Motor neuron (in vitro differentiated cells): Measurements from ENCODE around the gene APOBEC3H. TPM values are rescaled to one million over a fixed set of nuclear protein-coding genes. Genes with fewer than 3 reads are reported as not detected.

ENCODE experiments used
- ATAC-seq, 8 experiments: fragments of 200-7000 bp; cut with Tn5 transposase; replicated peaks in 6 of 8; 2 replicates each; pipeline ENCODE4 v1.8.0; 2021; ENCODE audit warnings: mild to moderate bottlenecking in 8 of 8, moderate library complexity in 8 of 8
- H3K27ac ChIP-seq, 2 donors: fragments of 250-450 bp; sonication (Bioruptor Pico); 2 replicates each; pipeline ENCODE4 v1.9.0; 2021; ENCODE audit warnings: antibody characterized with exemption in 2 of 2, mild to moderate bottlenecking in 2 of 2, moderate library complexity in 1 of 2
- H3K4me1 ChIP-seq, 2 donors: fragments of 250-450 bp; sonication (Bioruptor Pico); replicated peaks in 1 of 2; 2 replicates each; pipeline ENCODE4 v1.6.1; 2021; ENCODE audit warnings: antibody characterized with exemption in 2 of 2, mild to moderate bottlenecking in 2 of 2, moderate library complexity in 1 of 2
- H3K4me3 ChIP-seq, 5 donors: fragments of 250-450 bp; sonication (Bioruptor Pico); 2 replicates each; pipeline ENCODE4 v1.9.0; 2021; ENCODE audit warnings: antibody characterized with exemption in 5 of 5, mild to moderate bottlenecking in 5 of 5, moderate library complexity in 4 of 5
- WGBS, 10 experiments: fragments of 450-650 bp; shearing (Covaris generic); methylation state at CpG; one replicate each; pipeline ENCODE4 v1.0.0; 2022; 5-methylcytosine and 5-hydroxymethylcytosine counted together
- in situ Hi-C, 9 experiments: fragments of 400-800 bp; cut with MboI; loops; one replicate each; pipeline ENCODE4 v1.15.0; 2021; ENCODE audit warnings: low sequenced_read_pairs in 9 of 9, low pct_unique_long_range_greater_than_20kb in 2 of 9; ENCODE audit not compliant: unreplicated experiment in 9 of 9
- total RNA-seq, 8 experiments: library from RNA; unstranded; fragments of 300-600 nt; gene quantifications; 2 replicates each; pipeline versions ENCODE4 v1.2.3 to v1.2.4, GENCODE V29; 2022

APOBEC3H gene
- total RNA-seq, 8 experiments from 2014 or later, result 0.94 to 3.2 (median 2.3) TPM; not detected in 5

DNA sequence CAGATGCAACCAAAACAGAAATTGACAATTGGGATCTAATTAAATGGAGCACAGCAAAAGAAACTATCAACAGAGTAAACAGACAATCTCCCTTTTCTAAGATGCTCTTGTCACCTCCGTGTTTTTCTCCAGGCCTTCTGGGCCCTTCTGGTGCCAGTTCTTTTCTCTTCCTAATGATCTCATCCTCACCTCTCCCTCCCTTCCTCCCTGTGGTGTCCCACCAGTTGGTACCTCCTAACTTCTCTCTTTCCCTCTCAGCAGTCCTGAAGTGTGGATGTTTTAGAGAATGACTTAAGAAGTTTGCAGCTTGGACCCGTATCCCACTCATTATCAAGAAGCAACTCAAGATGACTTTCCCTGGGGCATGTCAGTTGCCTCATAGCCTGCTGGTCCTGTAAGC lies 6.4 kb downstream of the APOBEC3H start:
- no peak for ATAC-seq
- no peak overlapping the region for H3K27ac ChIP-seq
- WGBS, 10 experiments, result 0 to 100% (median 85%) methylated on average over 1 to 2 of the region's 2 CpGs; no CpG with 5 or more reads in 2 of the 10 experiments
- no peak overlapping the region for H3K4me3 ChIP-seq
- H3K4me1 ChIP-seq, result no peaks in the 10 kb centered on the region
- in situ Hi-C loops, result loop anchor here in 4 of 9 experiments (25.0 kb wide), 2 partner anchors 91 to 241 kb away; partner anchors contain the start of genes CBX6 (in 3 of the 4), APOBEC3C (in 2 of the 4) and APOBEC3D (in 2 of the 4)

DNA sequence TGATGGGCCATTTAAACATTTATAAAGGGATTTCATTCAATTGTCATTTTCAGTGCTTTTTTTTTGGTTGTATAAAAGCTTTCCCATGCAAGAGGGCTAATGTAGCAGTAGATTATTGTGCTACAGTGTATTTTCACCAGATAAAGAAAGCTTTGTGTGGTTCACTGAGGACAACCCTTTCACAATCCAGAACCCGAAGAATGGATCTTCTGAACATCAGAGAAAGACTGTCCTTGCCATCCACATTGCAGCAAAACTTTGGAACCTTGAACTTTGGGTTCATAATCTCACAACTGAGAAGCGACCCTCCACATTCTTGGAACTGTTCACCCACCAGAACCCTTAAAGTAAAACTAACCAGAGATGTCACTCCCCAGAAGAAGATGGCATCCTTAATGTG lies 9.3 kb downstream of the APOBEC3H start:
- WGBS, 10 experiments, result 13 to 89% (median 40%) methylated on average over 1 to 2 of the region's 2 CpGs; no CpG with 5 or more reads in 3 of the 10 experiments
- peaks cover 7 to 9% of the 10 kb centered on the region in 2 donors for H3K4me1 ChIP-seq
- no peak overlapping the region for H3K4me3 ChIP-seq
- in situ Hi-C loops, result loop anchor here in 4 of 9 experiments (25.0 kb wide), 2 partner anchors 94 to 244 kb away; partner anchors contain the start of genes CBX6 (in 3 of the 4), APOBEC3C (in 2 of the 4) and APOBEC3D (in 2 of the 4)
- no peak overlapping the region for H3K27ac ChIP-seq
- ATAC-seq, result no peak

DNA sequence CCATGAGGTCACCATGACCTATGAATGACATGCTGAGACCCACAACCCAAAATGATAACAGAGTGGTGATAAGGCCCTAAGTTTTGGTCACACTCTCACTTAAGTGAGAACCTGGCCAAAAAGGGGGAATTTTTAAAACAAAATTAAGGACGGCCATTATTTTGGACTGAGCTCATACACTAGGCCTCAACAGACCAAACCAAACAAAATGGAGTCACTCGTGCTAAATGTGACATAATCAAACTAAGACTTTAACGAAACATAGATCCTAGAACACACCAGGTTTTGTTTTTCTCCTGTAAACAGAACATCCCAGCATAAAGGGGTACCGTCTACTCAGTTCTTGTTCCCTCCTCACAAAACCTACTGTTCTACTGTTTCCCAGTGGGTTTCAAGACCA lies 11.4 kb downstream of the APOBEC3H start:
- 60 to 100% (median 81%) methylated on average over 3 to 4 of the region's 4 CpGs; no CpG with 5 or more reads in 1 of the 10 experiments for WGBS, 10 experiments
- in situ Hi-C loops, result loop anchor here in 4 of 9 experiments (25.0 kb wide), 2 partner anchors 96 to 246 kb away; partner anchors contain the start of genes CBX6 (in 3 of the 4), APOBEC3C (in 2 of the 4) and APOBEC3D (in 2 of the 4)
- Histone ChIP-seq H3K27ac (no peak overlapping the region), H3K4me1 (peaks cover 8 to 13% of the 10 kb centered on the region in 2 donors), H3K4me3 (no peak overlapping the region)
- ATAC-seq, result no peak

GRCh38 chr22:39109361-39109760 lies 12.3 kb downstream of the APOBEC3H start:
- Histone ChIP-seq H3K4me1 (peaks cover 9 to 16% of the 10 kb centered on the region in 2 donors), H3K4me3 (no peak overlapping the region), H3K27ac (no peak overlapping the region)
- ATAC-seq, result no peak
- 58 to 100% (median 90%) methylated on average over 1 to 9 of the region's 9 CpGs; no CpG with 5 or more reads in 1 of the 10 experiments for WGBS, 10 experiments
- in situ Hi-C loops, result loop anchor here in 4 of 9 experiments (25.0 kb wide), 2 partner anchors 97 to 247 kb away; partner anchors contain the start of genes CBX6 (in 3 of the 4), APOBEC3C (in 2 of the 4) and APOBEC3D (in 2 of the 4)

- 13 to 70% (median 43%) methylated on average over 2 to 12 of the region's 15 CpGs; no CpG with 5 or more reads in 2 of the 10 experiments for whole genome bisulfite sequencing, 10 experiments
- peak overlapping the region in 1 of 2 donors; percentile 36 for H3K27ac ChIP-seq
- H3K4me1 ChIP-seq, result peaks cover 23 to 30% of the 10 kb centered on the region in 2 donors
- ATAC-seq, result peak in 5 of 8 experiments; percentile 26 to 70 (median 64)
- no peak overlapping the region for H3K4me3 ChIP-seq
- in situ Hi-C loops, result loop anchor here in 4 of 9 experiments (25.0 kb wide), 2 partner anchors 99 to 249 kb away; partner anchors contain the start of genes CBX6 (in 3 of the 4), APOBEC3C (in 2 of the 4) and APOBEC3D (in 2 of the 4)
Measured at GRCh38 chr22:39110631-39111561, 13.9 kb downstream of the APOBEC3H start.

DNA sequence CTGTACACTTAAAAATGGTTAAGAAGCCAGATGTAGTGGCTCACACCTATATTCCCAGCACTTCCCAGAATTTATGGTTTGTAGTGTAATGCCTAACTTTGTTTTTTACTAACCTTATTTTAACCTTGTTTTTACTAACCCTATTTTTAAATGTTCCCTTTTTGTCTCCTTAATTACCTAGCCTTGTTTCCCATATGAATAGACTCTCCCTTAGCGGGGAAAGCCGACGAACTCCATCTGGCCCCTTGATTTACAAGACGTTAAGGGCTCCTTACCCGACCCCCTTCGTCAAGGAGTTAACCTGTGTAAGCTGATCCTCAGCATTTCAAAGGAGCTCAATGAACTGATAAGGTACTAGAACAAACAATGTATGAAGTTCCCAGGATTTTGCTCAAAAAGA lies 17.1 kb downstream of the APOBEC3H start:
- Histone ChIP-seq H3K4me3 (no peak overlapping the region), H3K4me1 (peaks cover 26 to 37% of the 10 kb centered on the region in 2 donors), H3K27ac (no peak overlapping the region)
- in situ Hi-C loops, result loop anchor here in 4 of 9 experiments (25.0 kb wide), 2 partner anchors 102 to 252 kb away; partner anchors contain the start of genes CBX6 (in 3 of the 4), APOBEC3C (in 2 of the 4) and APOBEC3D (in 2 of the 4)
- 7 to 59% (median 11%) methylated on average over 3 to 6 of the region's 6 CpGs; no CpG with 5 or more reads in 3 of the 10 experiments for WGBS, 10 experiments
- no peak for ATAC-seq

GRCh38 chr22:39115570-39115969 lies 18.5 kb downstream of the APOBEC3H start:
- in situ Hi-C loops, result loop anchor here in 4 of 9 experiments (25.0 kb wide), 2 partner anchors 103 to 253 kb away; partner anchors contain the start of genes CBX6 (in 3 of the 4), APOBEC3C (in 2 of the 4) and APOBEC3D (in 2 of the 4)
- ATAC-seq, result no peak
- 50 to 100% (median 80%) methylated on average over 1 to 2 of the region's 2 CpGs; no CpG with 5 or more reads in 1 of the 10 experiments for WGBS, 10 experiments
- peaks cover 26 to 36% of the 10 kb centered on the region in 2 donors for H3K4me1 ChIP-seq
- no peak overlapping the region for H3K27ac ChIP-seq
- no peak overlapping the region for H3K4me3 ChIP-seq

GRCh38 chr22:39115977-39116621 lies 19.1 kb downstream of the APOBEC3H start:
- no peak for ATAC-seq
- in situ Hi-C loops, result loop anchor here in 4 of 9 experiments (25.0 kb wide), 2 partner anchors 104 to 254 kb away; partner anchors contain the start of genes CBX6 (in 3 of the 4), APOBEC3C (in 2 of the 4) and APOBEC3D (in 2 of the 4)

DNA sequence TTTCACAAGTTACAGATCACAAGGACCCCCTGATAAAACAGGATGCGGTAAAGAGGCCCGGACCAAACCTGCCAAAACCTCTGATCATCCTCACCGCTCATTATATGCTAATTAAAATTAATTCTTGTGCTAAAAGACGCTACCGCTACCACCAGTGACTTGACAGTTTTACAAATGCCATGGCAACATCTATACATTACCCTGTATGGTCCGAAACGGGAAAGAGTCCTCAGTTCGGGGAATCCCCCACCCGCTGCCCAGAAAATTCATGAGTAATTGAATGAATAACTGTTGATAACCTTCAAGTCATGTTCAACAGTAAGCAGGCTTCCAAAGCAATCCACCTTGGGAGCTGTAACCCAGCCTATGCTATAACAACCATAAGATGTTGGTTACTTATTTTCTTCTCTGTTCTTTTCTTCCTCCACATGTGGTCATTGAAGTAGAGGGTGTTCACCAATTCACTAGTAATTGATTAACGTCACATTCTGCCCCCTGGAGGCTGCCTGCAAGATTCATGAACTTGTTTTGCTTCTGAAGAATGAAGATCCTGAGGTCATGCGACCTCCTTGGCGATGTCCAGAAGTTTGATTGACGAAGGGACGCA lies 20.6 kb downstream of the APOBEC3H start:
- ATAC-seq, result peak in 2 of 8 experiments; percentile 36 to 66
- H3K4me3 ChIP-seq, result no peak overlapping the region
- peaks cover 19 to 24% of the 10 kb centered on the region in 2 donors for H3K4me1 ChIP-seq
- in situ Hi-C loops, result loop anchor here in 4 of 9 experiments (25.0 kb wide), 2 partner anchors 105 to 255 kb away; partner anchors contain the start of genes CBX6 (in 3 of the 4), APOBEC3C (in 2 of the 4) and APOBEC3D (in 2 of the 4)
- no peak overlapping the region for H3K27ac ChIP-seq
- 20 to 85% (median 48%) methylated on average over 2 to 14 of the region's 14 CpGs for WGBS, 10 experiments

More at GRCh38 chr22:39115977-39116621, 19.1 kb downstream of the APOBEC3H start:
- peaks cover 21 to 31% of the 10 kb centered on the region in 2 donors for H3K4me1 ChIP-seq
- H3K27ac ChIP-seq, result no peak overlapping the region
- no peak overlapping the region for H3K4me3 ChIP-seq
- WGBS, 10 experiments, result 56 to 100% (median 68%) methylated on average over 1 to 8 of the region's 9 CpGs; no CpG with 5 or more reads in 1 of the 10 experiments

GRCh38 chr22:39120983-39121382 lies 23.9 kb downstream of the APOBEC3H start:
- in situ Hi-C loops, result loop anchor here in 5 of 9 experiments (10.0 to 25.0 kb wide), 3 partner anchors 106 to 259 kb away; partner anchors contain the start of genes APOBEC3C (in 3 of the 5), CBX6 (in 3 of the 5) and APOBEC3D (in 2 of the 5)
- Histone ChIP-seq H3K27ac (no peak overlapping the region), H3K4me3 (no peak overlapping the region), H3K4me1 (peaks cover 2 to 19% of the 10 kb centered on the region in 2 donors)
- WGBS, 10 experiments, result 22 to 100% (median 91%) methylated on average over 1 to 4 of the region's 4 CpGs; no CpG with 5 or more reads in 1 of the 10 experiments
- ATAC-seq, result no peak

DNA sequence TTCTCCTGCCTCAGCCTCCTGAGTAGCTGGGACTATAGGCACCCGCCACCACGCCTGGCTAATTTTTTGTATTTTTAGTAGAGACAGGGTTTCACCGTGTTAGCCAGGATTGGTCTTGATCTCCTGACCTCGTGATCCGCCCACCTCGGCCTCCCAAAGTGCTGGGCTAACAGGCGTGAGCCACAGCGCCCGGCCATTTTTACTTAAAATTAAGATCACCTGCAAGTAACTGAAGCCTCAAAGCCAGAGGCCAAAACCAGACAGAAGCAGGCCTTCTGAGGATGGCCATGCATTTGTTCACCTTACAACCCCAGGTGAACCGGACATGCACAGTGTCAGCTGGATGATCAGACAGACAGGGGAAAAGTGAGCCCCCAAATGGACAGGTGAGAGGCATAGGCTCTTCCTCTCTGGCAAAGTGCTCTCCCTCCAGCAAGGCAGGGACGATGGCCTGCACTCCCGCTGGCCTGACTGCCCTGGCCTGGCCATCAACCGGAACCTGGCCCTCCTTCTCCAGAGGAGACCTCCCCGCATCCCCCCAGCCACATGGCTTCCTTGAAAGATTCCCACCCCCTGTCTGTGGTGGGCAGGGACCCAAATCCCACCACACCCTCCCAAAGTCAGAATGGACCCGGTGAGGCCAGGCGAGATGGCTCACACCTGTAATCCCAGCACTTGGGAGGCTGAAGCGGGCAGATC lies 25.9 kb downstream of the APOBEC3H start:
- peaks cover 0 to 13% of the 10 kb centered on the region in 2 donors for H3K4me1 ChIP-seq
- no peak overlapping the region for H3K4me3 ChIP-seq
- in situ Hi-C loops, result loop anchor here in 5 of 9 experiments (10.0 to 25.0 kb wide), 3 partner anchors 108 to 261 kb away; partner anchors contain the start of genes APOBEC3C (in 3 of the 5), CBX6 (in 3 of the 5) and APOBEC3D (in 2 of the 5)
- H3K27ac ChIP-seq, result no peak overlapping the region
- ATAC-seq, result no peak
- 80 to 100% (median 87%) methylated on average over 1 to 8 of the region's 17 CpGs; no CpG with 5 or more reads in 4 of the 10 experiments for WGBS, 10 experiments
